Measurements from ENCODE around the gene SARM1. TPM values are rescaled to one million over a fixed set of nuclear protein-coding genes. Genes with fewer than 3 reads are reported as not detected.

The SARM1 gene
- total and polyA plus RNA-seq, 2 of the 13 experiments (the other 11 are each of a cell fraction or from before 2014, with no cell fraction given): 0.73 to 0.86 TPM

DNA sequence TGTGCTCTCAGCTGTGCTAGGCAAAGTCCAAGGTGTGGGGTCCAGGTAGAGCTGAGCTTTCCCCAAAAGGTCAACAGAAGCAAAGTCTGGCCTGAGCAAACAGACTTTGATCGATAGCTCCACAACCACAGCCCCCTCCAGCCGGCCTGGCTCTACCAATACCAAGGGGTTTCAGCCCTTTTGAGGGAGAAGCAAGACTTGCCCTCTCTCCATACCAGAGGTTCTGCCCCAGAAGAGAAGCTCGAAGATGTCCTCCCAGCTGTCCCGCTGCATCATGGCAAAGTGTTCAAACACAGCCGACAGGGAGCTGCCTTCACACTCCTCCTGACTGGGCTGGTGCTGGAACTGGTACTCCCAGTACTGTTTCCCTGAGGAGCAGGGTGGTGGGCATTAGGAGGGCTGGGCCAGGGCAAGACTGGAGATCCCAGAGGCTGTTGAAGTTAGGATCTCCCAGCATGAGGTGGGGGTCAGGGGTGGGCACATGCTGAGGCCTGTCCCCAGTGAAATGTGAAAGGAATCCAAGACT is 3.1 kb upstream of the SARM1 start (continued):
- TF ChIP-seq ZNF510 (CRISPR knock-in tag; IDR thresholded peaks at IDR 0.05; ENCODE audit: low read depth) (no peak), SNAI1 (CRISPR knock-in tag; IDR thresholded peaks at IDR 0.05; ENCODE audit: borderline replicate concordance) (0 out of 2 replicates have a peak, but pooled peaks have one; percentile 34), TCF7 (IDR thresholded peaks at IDR 0.05; ENCODE audit: low read depth) (peak; percentile 60), RFXAP (CRISPR knock-in tag; IDR thresholded peaks at IDR 0.05; ENCODE audit: borderline replicate concordance) (peak; percentile 88; the same call in 1 of the 2 replicates), NFIC (IDR thresholded peaks at IDR 0.05; ENCODE audit: low read length) (peak; percentile 68; the same call in 1 of the 2 replicates), HCFC1 (IDR thresholded peaks at IDR 0.05; ENCODE audit: low read depth, low read length) (no peak), MTA1 (CRISPR knock-in tag; IDR thresholded peaks at IDR 0.05; ENCODE audit: borderline replicate concordance) (peak; percentile 94), ZKSCAN5 (CRISPR knock-in tag; IDR thresholded peaks at IDR 0.05) (no peak), PAX8 (CRISPR knock-in tag; IDR thresholded peaks at IDR 0.05; ENCODE audit: borderline replicate concordance) (no peak), XRCC5 (optimal IDR thresholded peaks at IDR 0.05; ENCODE audit: low read length) (no peak), ZNF292 (CRISPR knock-in tag; IDR thresholded peaks at IDR 0.05; ENCODE audit: borderline replicate concordance, low read depth) (peak; percentile 39; the same call in 1 of the 2 replicates), FOXA3 (CRISPR knock-in tag; IDR thresholded peaks at IDR 0.05) (peak; percentile 95), RXRB (CRISPR knock-in tag; IDR thresholded peaks at IDR 0.05; ENCODE audit: borderline replicate concordance) (peak; percentile 92), HNRNPLL (IDR thresholded peaks at IDR 0.05; ENCODE audit: low read depth, low read length, poor library complexity, severe bottlenecking) (no peak), POGZ (CRISPR knock-in tag; IDR thresholded peaks at IDR 0.05) (peak; percentile 91), ZNF772 (CRISPR knock-in tag; IDR thresholded peaks at IDR 0.05) (peak; percentile 66), TEAD3 (CRISPR knock-in tag; optimal IDR thresholded peaks at IDR 0.05; ENCODE audit: borderline replicate concordance) (peak; percentile 79)
- TF ChIP-seq, protein P1, sequence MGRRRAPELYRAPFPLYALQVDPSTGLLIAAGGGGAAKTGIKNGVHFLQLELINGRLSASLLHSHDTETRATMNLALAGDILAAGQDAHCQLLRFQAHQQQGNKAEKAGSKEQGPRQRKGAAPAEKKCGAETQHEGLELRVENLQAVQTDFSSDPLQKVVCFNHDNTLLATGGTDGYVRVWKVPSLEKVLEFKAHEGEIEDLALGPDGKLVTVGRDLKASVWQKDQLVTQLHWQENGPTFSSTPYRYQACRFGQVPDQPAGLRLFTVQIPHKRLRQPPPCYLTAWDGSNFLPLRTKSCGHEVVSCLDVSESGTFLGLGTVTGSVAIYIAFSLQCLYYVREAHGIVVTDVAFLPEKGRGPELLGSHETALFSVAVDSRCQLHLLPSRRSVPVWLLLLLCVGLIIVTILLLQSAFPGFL (CRISPR knock-in tag; IDR thresholded peaks at IDR 0.05): no peak
- TF ChIP-seq, protein P2, sequence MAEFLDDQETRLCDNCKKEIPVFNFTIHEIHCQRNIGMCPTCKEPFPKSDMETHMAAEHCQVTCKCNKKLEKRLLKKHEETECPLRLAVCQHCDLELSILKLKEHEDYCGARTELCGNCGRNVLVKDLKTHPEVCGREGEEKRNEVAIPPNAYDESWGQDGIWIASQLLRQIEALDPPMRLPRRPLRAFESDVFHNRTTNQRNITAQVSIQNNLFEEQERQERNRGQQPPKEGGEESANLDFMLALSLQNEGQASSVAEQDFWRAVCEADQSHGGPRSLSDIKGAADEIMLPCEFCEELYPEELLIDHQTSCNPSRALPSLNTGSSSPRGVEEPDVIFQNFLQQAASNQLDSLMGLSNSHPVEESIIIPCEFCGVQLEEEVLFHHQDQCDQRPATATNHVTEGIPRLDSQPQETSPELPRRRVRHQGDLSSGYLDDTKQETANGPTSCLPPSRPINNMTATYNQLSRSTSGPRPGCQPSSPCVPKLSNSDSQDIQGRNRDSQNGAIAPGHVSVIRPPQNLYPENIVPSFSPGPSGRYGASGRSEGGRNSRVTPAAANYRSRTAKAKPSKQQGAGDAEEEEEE (CRISPR knock-in tag; IDR thresholded peaks at IDR 0.05; ENCODE audit: borderline replicate concordance): peak; percentile 14; the same call in 1 of the 2 replicates
- TF ChIP-seq, protein P3, sequence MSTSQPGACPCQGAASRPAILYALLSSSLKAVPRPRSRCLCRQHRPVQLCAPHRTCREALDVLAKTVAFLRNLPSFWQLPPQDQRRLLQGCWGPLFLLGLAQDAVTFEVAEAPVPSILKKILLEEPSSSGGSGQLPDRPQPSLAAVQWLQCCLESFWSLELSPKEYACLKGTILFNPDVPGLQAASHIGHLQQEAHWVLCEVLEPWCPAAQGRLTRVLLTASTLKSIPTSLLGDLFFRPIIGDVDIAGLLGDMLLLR (CRISPR knock-in tag; IDR thresholded peaks at IDR 0.05): no peak
- TF ChIP-seq, protein P4, sequence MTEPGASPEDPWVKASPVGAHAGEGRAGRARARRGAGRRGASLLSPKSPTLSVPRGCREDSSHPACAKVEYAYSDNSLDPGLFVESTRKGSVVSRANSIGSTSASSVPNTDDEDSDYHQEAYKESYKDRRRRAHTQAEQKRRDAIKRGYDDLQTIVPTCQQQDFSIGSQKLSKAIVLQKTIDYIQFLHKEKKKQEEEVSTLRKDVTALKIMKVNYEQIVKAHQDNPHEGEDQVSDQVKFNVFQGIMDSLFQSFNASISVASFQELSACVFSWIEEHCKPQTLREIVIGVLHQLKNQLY (CRISPR knock-in tag; IDR thresholded peaks at IDR 0.05): peak; percentile 82
- TF ChIP-seq, protein P5, sequence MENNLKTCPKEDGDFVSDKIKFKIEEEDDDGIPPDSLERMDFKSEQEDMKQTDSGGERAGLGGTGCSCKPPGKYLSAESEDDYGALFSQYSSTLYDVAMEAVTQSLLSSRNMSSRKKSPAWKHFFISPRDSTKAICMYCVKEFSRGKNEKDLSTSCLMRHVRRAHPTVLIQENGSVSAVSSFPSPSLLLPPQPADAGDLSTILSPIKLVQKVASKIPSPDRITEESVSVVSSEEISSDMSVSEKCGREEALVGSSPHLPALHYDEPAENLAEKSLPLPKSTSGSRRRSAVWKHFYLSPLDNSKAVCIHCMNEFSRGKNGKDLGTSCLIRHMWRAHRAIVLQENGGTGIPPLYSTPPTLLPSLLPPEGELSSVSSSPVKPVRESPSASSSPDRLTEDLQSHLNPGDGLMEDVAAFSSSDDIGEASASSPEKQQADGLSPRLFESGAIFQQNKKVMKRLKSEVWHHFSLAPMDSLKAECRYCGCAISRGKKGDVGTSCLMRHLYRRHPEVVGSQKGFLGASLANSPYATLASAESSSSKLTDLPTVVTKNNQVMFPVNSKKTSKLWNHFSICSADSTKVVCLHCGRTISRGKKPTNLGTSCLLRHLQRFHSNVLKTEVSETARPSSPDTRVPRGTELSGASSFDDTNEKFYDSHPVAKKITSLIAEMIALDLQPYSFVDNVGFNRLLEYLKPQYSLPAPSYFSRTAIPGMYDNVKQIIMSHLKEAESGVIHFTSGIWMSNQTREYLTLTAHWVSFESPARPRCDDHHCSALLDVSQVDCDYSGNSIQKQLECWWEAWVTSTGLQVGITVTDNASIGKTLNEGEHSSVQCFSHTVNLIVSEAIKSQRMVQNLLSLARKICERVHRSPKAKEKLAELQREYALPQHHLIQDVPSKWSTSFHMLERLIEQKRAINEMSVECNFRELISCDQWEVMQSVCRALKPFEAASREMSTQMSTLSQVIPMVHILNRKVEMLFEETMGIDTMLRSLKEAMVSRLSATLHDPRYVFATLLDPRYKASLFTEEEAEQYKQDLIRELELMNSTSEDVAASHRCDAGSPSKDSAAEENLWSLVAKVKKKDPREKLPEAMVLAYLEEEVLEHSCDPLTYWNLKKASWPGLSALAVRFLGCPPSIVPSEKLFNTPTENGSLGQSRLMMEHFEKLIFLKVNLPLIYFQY (CRISPR knock-in tag; IDR thresholded peaks at IDR 0.05; ENCODE audit: borderline replicate concordance): peak; percentile 71; the same call in 1 of the 2 replicates
